Islet precursor cell (in vitro differentiated cells): ENCODE data around the gene TNS1.

Experiments used
- DNase-seq: peaks from one replicate; pipeline ENCODE4 v3.0.0-alpha.2; 2018

TNS1 gene

GRCh38 chr2:217998926-217999594 lies 3.7 kb downstream of the TNS1 start:
- no peak for DNase-seq

GRCh38 chr2:217997510-217997909 lies 5.3 kb downstream of the TNS1 start:
- DNase-seq, result no peak

- peak; percentile 72 for DNase-seq
Measured at GRCh38 chr2:217996361-217996760, 6.4 kb downstream of the TNS1 start.

- peak; percentile 73 for DNase-seq
Measured at GRCh38 chr2:217995731-217996231, 7.0 kb downstream of the TNS1 start.

- DNase-seq, result peak; percentile 86
Measured at GRCh38 chr2:217994776-217995274, 8.0 kb downstream of the TNS1 start.

GRCh38 chr2:217993817-217994463 lies 8.9 kb downstream of the TNS1 start:
- DNase-seq, result peak; percentile 79

GRCh38 chr2:217993138-217993537 lies 9.7 kb downstream of the TNS1 start:
- DNase-seq, result no peak

GRCh38 chr2:217992061-217992460 lies 10.7 kb downstream of the TNS1 start:
- no peak for DNase-seq

- DNase-seq, result no peak
Measured at GRCh38 chr2:217990791-217991465, 11.9 kb downstream of the TNS1 start.

- no peak for DNase-seq
Measured at GRCh38 chr2:217990389-217990788, 12.4 kb downstream of the TNS1 start.

- DNase-seq, result no peak
Measured at GRCh38 chr2:217989221-217989948, 13.4 kb downstream of the TNS1 start.

- DNase-seq, result peak; percentile 77
Measured at GRCh38 chr2:217988840-217989204, 14.0 kb downstream of the TNS1 start.

GRCh38 chr2:217988014-217988839 lies 14.6 kb downstream of the TNS1 start:
- peak; percentile 98 for DNase-seq

GRCh38 chr2:217987391-217987790 lies 15.4 kb downstream of the TNS1 start:
- DNase-seq, result no peak

- no peak for DNase-seq
Measured at GRCh38 chr2:217986256-217986961, 16.4 kb downstream of the TNS1 start.

GRCh38 chr2:217983276-217984233 lies 19.2 kb downstream of the TNS1 start:
- DNase-seq, result no peak

- no peak for DNase-seq
Measured at GRCh38 chr2:217981971-217982370, 20.8 kb downstream of the TNS1 start.

GRCh38 chr2:217981084-217981730 lies 21.6 kb downstream of the TNS1 start:
- no peak for DNase-seq

- DNase-seq, result no peak
Measured at GRCh38 chr2:217980591-217980990, 22.2 kb downstream of the TNS1 start.

- DNase-seq, result no peak
Measured at GRCh38 chr2:217980036-217980435, 22.8 kb downstream of the TNS1 start.
